K562 (cell line): ENCODE results near the gene EIF1. TPM values are rescaled to one million over a fixed set of nuclear protein-coding genes. Genes with fewer than 3 reads are reported as not detected.

Source experiments
- CBFA2T2 ChIP-seq: fragments of 450-650 bp; conservative IDR thresholded peaks from 2 replicates; pipeline ENCODE4 v1.6.1; 2017; ENCODE audit warnings: mild to moderate bottlenecking
- CHD1 ChIP-seq: fragments of 200-600 bp; sonication (generic); IDR thresholded peaks from one replicate; pipeline ENCODE4 v1.6.1; 2012; ENCODE audit warnings: mild to moderate bottlenecking, moderate library complexity, low read length, inconsistent platforms
- CLOCK ChIP-seq: fragments of 250-450 bp; sonication (Bioruptor Pico); IDR thresholded peaks from 2 replicates; pipeline ENCODE4 v1.4.0; 2020; ENCODE audit warnings: mild to moderate bottlenecking, moderate library complexity, borderline replicate concordance
- DLX4 ChIP-seq: fragments of 250-450 bp; sonication (Bioruptor Pico); IDR thresholded peaks from 2 replicates; pipeline ENCODE4 v1.6.1; 2021; ENCODE audit warnings: mild to moderate bottlenecking
- ETV6 ChIP-seq, 3 experiments: fragments of 150-350 bp in 1 of 3; sonication (generic) in 1 of 3; formaldehyde crosslinking in 1 of 3; IDR thresholded peaks; 2 replicates each; pipeline versions ENCODE4 v1.6.1 to v1.8.0; 2014 to 2022; ENCODE audit warnings: borderline replicate concordance in 2 of 3, low read depth in 2 of 3, antibody characterized with exemption in 1 of 3, low read length in 1 of 3, mild to moderate bottlenecking in 1 of 3, missing genetic modification reagents in 1 of 3
- FUS ChIP-seq: fragments of 200-400 bp; formaldehyde crosslinking; optimal IDR thresholded peaks from 2 replicates; pipeline ENCODE3; 2017; ENCODE audit warnings: low read depth, low read length
- GMEB1 ChIP-seq: fragments of 250-450 bp; sonication (Bioruptor Pico); IDR thresholded peaks from 2 replicates; pipeline ENCODE4 v1.4.0; 2020; ENCODE audit warnings: mild to moderate bottlenecking
- GTF2F1 ChIP-seq: IDR thresholded peaks from 2 replicates; pipeline ENCODE4 v1.6.1; 2011; ENCODE audit warnings: low read depth, low read length, improper control_type of control experiment
- HDAC8 ChIP-seq: fragments of 450-650 bp; IDR thresholded peaks from 2 replicates; pipeline ENCODE4 v1.6.1; 2016; ENCODE audit warnings: mild to moderate bottlenecking, missing genetic modification characterization, moderate library complexity, missing compliant biosample characterization
- NUFIP1 ChIP-seq: fragments of 450-650 bp; IDR thresholded peaks from 2 replicates; pipeline ENCODE4 v1.6.1; 2018; ENCODE audit not compliant: partially characterized antibody
- RBBP5 ChIP-seq: fragments of 200-600 bp; sonication (generic); IDR thresholded peaks from 2 replicates; pipeline ENCODE4 v1.6.1; 2012; ENCODE audit warnings: borderline replicate concordance, mild to moderate bottlenecking, low read length, control low read depth, inconsistent platforms; ENCODE audit not compliant: insufficient read depth, poor library complexity, severe bottlenecking
- RFX1 ChIP-seq: fragments of 450-650 bp; IDR thresholded peaks from 2 replicates; pipeline ENCODE4 v1.6.1; 2016; ENCODE audit warnings: mild to moderate bottlenecking, moderate library complexity
- RFX7 ChIP-seq: fragments of 250-450 bp; sonication (Bioruptor Pico); IDR thresholded peaks from 2 replicates; pipeline ENCODE4 v1.5.1; 2021; ENCODE audit warnings: mild to moderate bottlenecking
- TCF7L2 ChIP-seq: fragments of 150-350 bp; IDR thresholded peaks from 2 replicates; pipeline ENCODE4 v1.6.1; 2016; ENCODE audit warnings: low read depth, mild to moderate bottlenecking, low read length, moderate library complexity
- TFAP4 ChIP-seq: sonication (generic); formaldehyde crosslinking; IDR thresholded peaks from 2 replicates; pipeline ENCODE4 v1.8.0; 2022; ENCODE audit warnings: missing genetic modification reagents, mild to moderate bottlenecking, moderate library complexity, borderline replicate concordance
- U2AF1 ChIP-seq: fragments of 200-400 bp; formaldehyde crosslinking; optimal IDR thresholded peaks from 2 replicates; pipeline ENCODE3; 2017; ENCODE audit warnings: mild to moderate bottlenecking, low read depth, low read length, moderate library complexity
- ZKSCAN8 ChIP-seq: fragments of 200-800 bp; sonication (Bioruptor generic); IDR thresholded peaks from 2 replicates; pipeline ENCODE4 v1.6.1; 2016; ENCODE audit warnings: missing genetic modification characterization, missing compliant biosample characterization
- ZNF395 ChIP-seq: fragments of 200-800 bp; sonication (Bioruptor generic); IDR thresholded peaks from 2 replicates; pipeline ENCODE4 v1.6.1; 2017; ENCODE audit warnings: missing genetic modification characterization, missing compliant biosample characterization
- ZNF696 ChIP-seq: fragments of 250-450 bp; sonication (Bioruptor Pico); conservative IDR thresholded peaks from 2 replicates; pipeline ENCODE4 v1.4.0; 2020; ENCODE audit warnings: mild to moderate bottlenecking, moderate library complexity
- polyA plus RNA-seq, 8 experiments: library from polyadenylated mRNA; depleted of rRNA in 4 of 8; stranded (reverse) in 5 of 8; unstranded in 3 of 8; fragments of >200 nt; fragmentation: Nextera tagmentation in 2 of 8; fragmentation: Illumina TruSeq in 1 of 8; extraction: Ambion mirVana in 2 of 8; extraction: Trizol in 1 of 8; gene quantifications; 2 replicates each; pipeline versions ENCODE4 v1.2.1 to v1.2.3, GENCODE V29; 2011 to 2014; ENCODE audit warnings: inconsistent platforms in 1 of 8, missing spikeins in 1 of 8
- total RNA-seq, 7 experiments: library from RNA; depleted of rRNA in 6 of 7; stranded (reverse); fragments of >200 nt in 6 of 7; fragmentation: Illumina TruSeq in 2 of 7; extraction: Trizol in 2 of 7; gene quantifications; 2 replicates each; pipeline versions ENCODE4 v1.2.1 to v1.2.3, GENCODE V29; 2011 to 2021; ENCODE audit warnings: low replicate concordance in 1 of 7

The EIF1 gene
- total and polyA plus RNA-seq, 9 of the 15 experiments (the other 6 are each of a cell fraction or from before 2014, with no cell fraction given), result 67.0 to 1,204 (median 320) TPM

- TF ChIP-seq HDAC8 (tag) (no peak), FUS (peak; percentile 91), RFX1 (peak; percentile 88), ZKSCAN8 (no peak), RBBP5 (peak; percentile 93), ZNF696 (CRISPR knock-in tag) (no peak), CHD1 (peak; percentile 96), TFAP4 (CRISPR knock-in tag) (peak; percentile 94; the same call in 1 of the 2 replicates), GTF2F1 (peak; percentile 94), ETV6 (IDR thresholded peaks at IDR 0.05; ENCODE audit: borderline replicate concordance in 1 of 2, low read depth in 2 of 2, low read length in 1 of 2) (no peak), ETV6 (CRISPR knock-in tag; IDR thresholded peaks at IDR 0.05; ENCODE audit: borderline replicate concordance) (no peak), NUFIP1 (no peak), DLX4 (CRISPR knock-in tag) (no peak), RFX7 (CRISPR knock-in tag) (no peak; the same call in 1 of the 2 replicates), U2AF1 (peak; percentile 98), TCF7L2 (0 out of 2 replicates have a peak, but pooled peaks have one; percentile 21), GMEB1 (CRISPR knock-in tag) (peak; percentile 98), CBFA2T2 (no peak), ZNF395 (CRISPR knock-in tag) (no peak; the same call in 1 of the 2 replicates), CLOCK (CRISPR knock-in tag) (0 out of 2 replicates have a peak, but pooled peaks have one; percentile 38)
Measured at GRCh38 chr17:41688641-41689496, at the start of gene EIF1 (continued).
